ENCODE results near the gene TYK2.
"Not testable (repeated sequence)": the region's sequence is repeated elsewhere in the genome, so short reads cannot be mapped to it uniquely, and the experiment has no call there.

TYK2 gene

GRCh38 chr19:10368101-10368803 is 12.1 kb downstream of the TYK2 start:
- DNase-seq: no peak

GRCh38 chr19:10366950-10367512 is 13.3 kb downstream of the TYK2 start:
- DNase-seq: not testable (repeated sequence)

GRCh38 chr19:10365518-10365917 is 14.9 kb downstream of the TYK2 start:
- no peak for DNase-seq

- no peak for DNase-seq
These were observed 15.7 kb downstream of the TYK2 start for GRCh38 chr19:10364644-10365043.

DNA sequence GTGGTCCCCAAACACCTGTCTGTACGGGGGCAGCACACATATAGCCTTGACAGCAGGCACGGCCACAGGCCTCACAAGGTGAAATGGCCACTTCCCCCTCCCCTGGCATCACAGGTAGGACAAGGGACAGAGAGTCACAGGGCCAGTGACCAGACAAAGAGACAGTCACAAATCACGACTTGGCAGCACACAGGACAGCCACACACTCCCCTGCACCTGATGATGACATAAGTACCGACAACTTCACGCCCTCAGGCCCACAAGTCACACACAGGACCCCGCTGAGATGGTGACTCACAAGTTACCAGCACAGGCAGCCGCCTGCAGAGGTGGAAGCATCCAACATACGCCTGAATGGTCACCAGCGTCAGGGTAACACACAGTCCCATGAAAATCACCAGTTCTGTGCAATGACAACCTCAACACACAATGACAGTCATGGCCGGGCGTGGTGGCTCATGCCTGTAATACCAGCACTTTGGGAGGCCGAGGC is 16.5 kb downstream of the TYK2 start:
- no peak for DNase-seq

DNA sequence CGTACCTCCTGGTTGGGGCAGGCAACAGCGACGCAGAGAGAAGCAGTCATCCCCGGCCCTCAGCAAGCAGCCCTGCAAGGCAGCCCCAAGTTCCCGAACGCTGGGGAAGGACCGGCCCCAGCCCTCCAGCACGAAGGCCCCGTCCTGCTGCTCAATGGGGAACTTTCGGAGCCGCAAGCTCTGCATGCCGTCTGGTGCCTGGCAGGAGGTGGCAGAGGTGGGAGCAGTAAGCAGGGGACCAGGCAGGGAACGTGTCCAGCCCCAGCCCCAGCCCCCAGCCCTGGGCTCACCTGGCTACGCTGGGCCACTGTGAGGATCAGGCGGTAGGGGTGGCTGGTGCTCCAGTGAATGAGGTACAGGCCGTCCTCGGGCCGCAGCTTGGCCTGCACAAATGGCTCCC is 18.1 kb downstream of the TYK2 start:
- no peak for DNase-seq

DNA sequence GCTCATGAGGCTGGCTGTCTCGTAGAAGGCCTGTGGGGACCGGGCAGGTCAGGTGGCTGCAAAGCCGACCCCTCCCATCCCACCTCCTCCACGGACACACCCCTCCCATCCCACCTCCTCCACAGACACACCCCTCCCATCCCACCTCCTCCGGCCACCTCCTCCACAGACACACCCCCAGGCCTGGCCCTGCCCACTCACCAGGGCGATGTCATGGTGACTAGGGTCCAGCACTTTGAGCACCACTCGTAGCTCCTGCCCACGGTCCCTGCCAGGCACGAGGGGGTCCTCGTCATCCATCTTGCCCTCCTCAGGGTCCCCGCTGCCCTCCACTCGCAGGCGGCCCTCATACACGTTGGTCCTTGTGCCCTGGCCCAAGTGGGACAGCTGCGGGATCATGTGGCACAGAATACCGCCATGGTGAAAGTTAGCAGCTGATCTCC is 18.8 kb downstream of the TYK2 start:
- DNase-seq: no peak

DNA sequence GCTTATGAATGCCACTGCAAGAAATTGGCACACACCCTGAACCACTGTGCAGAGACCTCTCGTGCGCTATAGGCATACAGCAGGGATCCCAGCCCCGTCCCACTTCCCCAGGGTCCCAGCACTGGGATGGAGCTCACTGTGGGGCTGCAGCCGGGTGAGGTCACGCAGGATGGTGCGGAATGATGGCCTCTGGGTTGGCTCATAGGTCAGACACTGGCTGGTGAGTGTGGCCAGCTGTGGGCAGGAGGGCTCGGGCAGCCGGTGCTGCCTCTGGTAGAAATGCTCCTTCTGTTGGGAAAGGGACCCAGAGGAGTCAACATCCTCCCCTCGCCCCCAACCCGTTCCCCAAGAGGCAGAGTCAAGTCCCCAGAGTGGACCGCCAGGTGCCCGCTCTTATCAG is 23.9 kb downstream of the TYK2 start:
- DNase-seq: no peak

GRCh38 chr19:10353793-10354391 is 26.5 kb downstream of the TYK2 start:
- peak; percentile 54 for DNase-seq

DNA sequence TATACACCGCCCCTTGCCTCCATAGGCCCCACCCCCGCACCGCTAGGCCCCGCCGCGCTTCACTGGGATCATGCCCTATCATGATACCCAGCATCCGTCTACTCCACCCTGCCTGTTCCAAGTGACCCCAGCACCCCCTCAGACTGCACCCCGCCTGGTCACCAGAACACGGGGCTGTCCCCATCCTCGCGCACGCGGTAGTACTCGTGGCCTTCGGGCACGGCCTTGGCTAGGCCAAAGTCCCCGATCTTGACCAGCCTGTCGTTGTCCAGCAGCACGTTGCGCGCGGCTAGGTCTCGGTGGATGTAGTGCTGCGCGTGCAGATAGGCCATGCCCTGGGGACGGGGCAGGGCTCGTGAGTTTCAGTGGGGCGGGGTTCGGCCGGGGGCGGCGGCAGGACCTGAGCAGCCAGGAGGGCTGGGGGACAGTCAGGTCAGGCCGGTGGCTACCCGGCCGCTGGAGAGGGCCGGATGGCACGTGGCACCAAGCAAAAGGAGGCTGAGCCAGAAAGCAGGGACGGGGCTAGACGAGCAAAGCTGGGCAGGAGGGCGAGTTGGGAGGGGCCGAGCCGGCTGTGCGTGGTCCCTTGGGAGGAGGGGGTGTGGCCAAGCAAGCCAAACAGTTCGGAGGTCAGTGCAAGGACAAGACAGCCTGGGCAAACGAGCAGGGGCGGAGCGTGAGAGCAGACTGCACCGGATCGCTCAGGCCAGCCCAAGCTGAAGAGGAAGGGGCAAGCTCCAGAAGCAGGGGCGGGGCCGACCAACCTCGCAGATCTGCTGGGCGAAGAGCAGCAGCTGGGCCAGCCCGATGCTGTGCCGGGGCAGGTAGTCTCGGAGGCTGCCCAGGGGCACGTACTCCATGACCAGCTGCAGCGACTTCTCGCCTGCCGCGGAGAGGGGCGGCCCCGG is 27.4 kb downstream of the TYK2 start:
- DNase-seq: no peak

- DNase-seq: no peak
These were observed 33.9 kb downstream of the TYK2 start for GRCh38 chr19:10346509-10346908.

DNA sequence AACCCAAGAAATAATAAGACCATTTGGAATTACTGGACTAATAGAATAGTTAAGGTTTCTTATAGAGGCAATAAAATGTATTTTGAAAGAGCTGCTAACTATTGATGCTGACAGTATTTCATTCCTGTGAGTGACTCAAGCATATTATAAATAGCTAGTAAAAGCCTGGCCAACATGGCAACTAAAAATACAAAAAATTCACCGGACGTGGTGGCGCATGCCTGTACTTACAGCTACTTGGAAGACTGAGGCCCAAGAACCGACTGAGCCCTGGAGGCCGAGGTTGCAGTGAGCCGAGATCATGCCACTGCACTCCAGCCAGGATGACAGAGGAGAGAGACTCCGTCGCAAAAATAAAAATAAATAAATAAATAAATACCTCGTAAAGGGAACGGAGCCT is 35.6 kb downstream of the TYK2 start:
- DNase-seq: no peak

DNA sequence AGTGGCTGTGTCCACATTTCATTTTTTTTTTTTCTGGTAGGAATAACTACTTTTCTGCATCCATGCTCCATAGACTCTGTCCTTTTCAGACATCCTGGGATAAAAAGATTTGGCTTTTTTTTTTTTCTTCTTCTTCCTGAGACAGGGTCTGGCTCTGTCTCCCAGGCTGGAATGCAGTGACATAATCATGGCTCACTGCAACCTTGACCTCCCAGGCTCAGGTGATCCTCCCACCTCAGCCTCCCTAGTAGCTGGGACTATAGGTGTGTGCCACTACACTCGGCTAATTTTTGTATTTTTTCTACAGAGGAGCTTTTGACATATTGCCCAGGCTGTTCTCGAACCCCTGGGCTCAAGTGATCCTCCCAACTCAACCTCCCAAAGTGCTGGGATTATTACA is 36.9 kb downstream of the TYK2 start:
- no peak for DNase-seq

DNA sequence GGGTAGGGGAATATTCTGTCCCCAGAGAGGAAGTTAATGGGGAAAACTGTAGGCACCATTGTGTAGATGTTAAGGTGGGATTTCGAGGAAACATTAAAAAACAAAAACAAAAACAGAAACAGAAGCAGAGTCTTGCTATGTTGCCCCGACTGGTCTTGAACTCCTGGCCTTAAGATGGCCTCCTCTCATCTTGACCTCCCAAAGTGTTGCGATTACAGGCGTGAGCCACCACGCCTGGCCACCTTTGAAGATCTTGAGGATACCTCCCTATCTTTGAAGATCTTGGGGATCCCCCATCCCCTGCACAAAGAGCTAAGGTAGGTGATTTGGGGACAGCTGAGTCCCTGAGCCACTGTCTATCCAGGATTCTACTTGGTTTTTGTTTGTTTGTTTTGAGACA is 40.4 kb downstream of the TYK2 start:
- DNase-seq: no peak

DNA sequence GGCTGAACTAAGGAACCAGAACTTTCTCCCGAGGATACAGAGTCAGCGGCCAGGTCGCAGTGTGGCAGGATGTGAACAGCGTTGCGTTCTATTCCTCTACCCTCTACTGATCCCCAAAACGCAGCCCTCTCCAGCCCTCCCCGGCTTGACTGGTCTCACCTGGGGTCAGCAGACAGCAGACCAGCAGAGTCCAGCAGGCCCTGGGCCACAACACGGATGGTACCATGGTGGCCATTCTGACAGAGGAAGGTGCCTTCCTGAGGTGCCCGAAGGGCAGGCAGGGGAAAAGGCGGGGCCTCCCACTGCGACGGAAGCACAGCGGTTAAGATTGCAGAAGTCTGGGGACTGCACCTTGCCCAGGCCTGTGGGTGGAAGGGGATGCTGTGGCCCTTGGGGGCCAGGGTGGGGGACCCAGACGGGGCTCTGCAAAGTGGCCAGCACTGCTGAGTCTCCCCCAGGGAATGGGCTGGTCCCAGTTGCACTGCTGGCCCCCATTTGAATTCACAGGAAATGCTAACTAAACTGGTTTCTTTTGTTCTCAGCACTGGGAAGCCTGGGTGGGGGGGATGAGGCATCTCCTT is 40.9 kb downstream of the TYK2 start, which contains the start of gene ICAM3:
TSS of gene ICAM3 (minus strand) at position 245 of the 581 bp plus-strand sequence. CDS start at position 235, 10 bp downstream.
- peak; percentile 65 for DNase-seq

- DNase-seq: no peak
These were observed 41.4 kb downstream of the TYK2 start for GRCh38 chr19:10338940-10339339.

DNA sequence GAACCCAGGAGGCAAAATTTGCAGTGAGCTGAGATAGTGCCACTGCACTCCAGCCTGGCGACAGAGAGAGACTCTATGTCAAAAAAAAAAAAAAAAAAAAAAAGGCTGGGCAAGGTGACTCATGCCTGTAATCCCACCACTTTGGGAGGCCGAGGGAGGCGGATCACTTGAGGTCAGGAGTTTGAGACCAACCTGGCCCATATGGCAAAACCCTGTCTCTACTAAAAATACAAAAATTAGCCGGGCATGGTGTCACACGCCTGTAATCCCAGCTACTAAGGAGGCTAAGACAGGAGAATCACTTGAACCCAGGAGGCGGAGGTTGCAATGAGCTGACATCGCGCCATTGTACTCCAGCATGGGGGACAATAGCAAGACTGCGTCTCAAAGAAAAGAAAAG is 43.6 kb downstream of the TYK2 start:
- not testable (repeated sequence) for DNase-seq

DNA sequence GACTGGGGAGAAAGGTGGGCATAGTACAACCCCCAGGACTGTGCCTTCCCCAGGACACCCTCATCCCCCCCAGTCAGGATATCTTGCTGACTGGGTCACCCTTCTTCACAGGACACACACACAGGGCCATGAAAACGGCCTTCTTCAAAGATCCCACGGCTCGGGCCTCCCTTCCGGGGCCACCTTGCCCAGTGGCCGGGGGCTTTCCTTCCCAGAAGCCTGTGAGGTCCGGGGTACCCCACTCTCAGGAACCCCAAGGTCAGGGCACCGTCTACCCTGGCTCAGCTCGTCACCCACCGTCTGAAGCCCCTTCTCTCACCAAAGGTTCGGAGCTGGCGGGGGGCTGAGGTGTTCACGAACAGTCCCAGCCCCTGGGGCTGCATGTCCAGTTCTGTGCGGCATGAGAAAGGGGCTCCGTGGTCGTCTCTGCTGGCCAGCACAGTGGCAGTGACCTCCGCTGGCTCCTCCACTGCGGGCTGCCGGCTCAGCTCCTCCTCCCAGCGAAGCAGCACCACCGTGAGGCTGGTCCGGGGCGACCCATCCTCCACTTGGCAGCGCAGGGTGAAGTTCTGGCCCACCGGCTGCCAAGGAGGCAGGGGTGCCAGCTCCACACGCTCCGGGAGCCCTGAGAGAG is 44.9 kb downstream of the TYK2 start:
- no peak for DNase-seq

DNA sequence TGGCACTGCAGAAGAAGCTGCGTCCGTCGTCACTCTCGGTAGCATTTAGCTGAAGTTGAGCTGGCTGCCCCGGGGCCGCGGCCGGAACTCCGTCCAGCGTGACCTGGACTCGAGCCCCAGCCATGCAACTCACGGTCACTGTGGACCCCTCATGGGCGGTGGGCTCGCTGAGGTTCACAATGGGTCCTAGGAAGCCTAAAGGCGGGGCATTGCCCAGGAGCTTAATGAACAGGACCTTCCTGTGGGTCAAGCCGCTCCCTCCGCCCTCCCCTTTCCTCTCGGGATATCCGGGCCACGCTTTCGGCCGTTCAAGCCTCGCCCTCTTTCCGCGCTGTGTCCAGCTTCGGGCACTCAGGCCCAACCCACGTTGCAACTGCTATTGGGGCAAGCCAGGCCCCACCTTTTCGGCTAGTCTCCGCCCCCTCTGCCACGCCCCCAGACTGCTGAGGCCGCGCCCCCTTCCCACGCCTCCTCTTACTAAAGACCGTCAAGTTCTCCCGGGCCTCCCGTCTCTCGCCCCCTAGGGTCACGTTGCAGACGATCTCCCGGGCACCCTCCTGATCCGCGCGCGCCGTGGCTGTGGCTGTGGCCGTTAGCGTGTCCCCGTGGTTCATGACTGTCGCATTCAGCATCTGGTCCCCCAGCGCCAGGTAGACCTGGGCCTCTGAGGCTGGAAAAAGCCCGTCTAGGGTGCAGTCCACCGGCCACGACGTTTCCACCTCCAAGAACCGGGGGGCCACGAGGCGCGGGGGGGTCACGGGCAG is 45.6 kb downstream of the TYK2 start:
- DNase-seq: peak; percentile 39

GRCh38 chr19:10333758-10334587 is 46.4 kb downstream of the TYK2 start:
- DNase-seq: no peak

Data from stimulated activated CD4-positive, alpha-beta T cell treated with anti-CD3 and anti-CD28 coated beads, Interleukin-4, amount 100 ng/mL, for 24 hours (primary cell).